Stimulated activated CD4-positive, alpha-beta T cell treated with anti-CD3 and anti-CD28 coated beads, Interleukin-12 subunit alpha, Interleukin-12 subunit beta, amount 100 ng/mL, for 4 hours (primary cell): ENCODE data around the gene PCNX1.
A peak's percentile ranks its signal among the peaks of the same experiment; 100 is the strongest.
"Not testable (repeated sequence)": the region's sequence is repeated elsewhere in the genome, so short reads cannot be mapped to it uniquely, and the experiment has no call there.

Experiments
- DNase-seq: peaks from one replicate; pipeline ENCODE4 v3.0.0-alpha.2; 2020

PCNX1 gene

GRCh38 chr14:71135911-71136310 lies 228.7 kb downstream of the PCNX1 start:
- no peak for DNase-seq

GRCh38 chr14:71136386-71137060 lies 229.3 kb downstream of the PCNX1 start:
- DNase-seq, result no peak

- no peak for DNase-seq
These were observed 230.5 kb downstream of the PCNX1 start for GRCh38 chr14:71137536-71138447.

- DNase-seq, result peak; percentile 64
These were observed 231.4 kb downstream of the PCNX1 start for GRCh38 chr14:71138448-71139293.

- no peak for DNase-seq
These were observed 232.2 kb downstream of the PCNX1 start for GRCh38 chr14:71139294-71139946.

GRCh38 chr14:71140157-71140556 lies 232.9 kb downstream of the PCNX1 start:
- no peak for DNase-seq

GRCh38 chr14:71141701-71142374 lies 234.6 kb downstream of the PCNX1 start:
- no peak for DNase-seq

GRCh38 chr14:71142375-71143038 lies 235.2 kb downstream of the PCNX1 start:
- no peak for DNase-seq

GRCh38 chr14:71143381-71144290 lies 236.4 kb downstream of the PCNX1 start:
- DNase-seq, result no peak

GRCh38 chr14:71147335-71147734 lies 240.1 kb downstream of the PCNX1 start:
- DNase-seq, result not testable (repeated sequence)

GRCh38 chr14:71148627-71149026 lies 241.4 kb downstream of the PCNX1 start:
- no peak for DNase-seq

GRCh38 chr14:71150737-71151136 lies 243.5 kb downstream of the PCNX1 start:
- no peak for DNase-seq

- DNase-seq, result no peak
These were observed 248.5 kb downstream of the PCNX1 start for GRCh38 chr14:71155743-71156142.

- DNase-seq, result no peak
These were observed 256.0 kb downstream of the PCNX1 start for GRCh38 chr14:71163050-71163841.

GRCh38 chr14:71163842-71164629 lies 256.8 kb downstream of the PCNX1 start:
- no peak for DNase-seq
